Measurements from ENCODE around the gene OR4A15.

- no peak for TF ChIP-seq CTCF (IDR thresholded peaks at IDR 0.05)
- no peak for TF ChIP-seq POLR2A (IDR thresholded peaks at IDR 0.05)
- TF ChIP-seq EP300 (IDR thresholded peaks at IDR 0.05), result no peak
- TF ChIP-seq POLR2AphosphoS5 (IDR thresholded peaks at IDR 0.05), result no peak
Measured at GRCh38 chr11:55345306-55345705, 22.5 kb upstream of the OR4A15 start.
